Skeletal muscle tissue (tissue), 4 donors: ENCODE data around the gene ZFP36L1. TPM values are rescaled to one million over a fixed set of nuclear protein-coding genes. Genes with fewer than 3 reads are reported as not detected.

Source experiments
- H3K27ac ChIP-seq: one replicate; pipeline ENCODE4 v1.7.0; 2013; ENCODE audit warnings: mild to moderate bottlenecking, low read depth, low read length, inconsistent platforms
- H3K27me3 ChIP-seq, 3 donors: one replicate each; pipeline ENCODE4 v1.7.0; 2013; ENCODE audit warnings: low read length in 3 of 3; ENCODE audit not compliant: control insufficient read depth in 3 of 3, insufficient read depth in 3 of 3
- H3K36me3 ChIP-seq, 3 donors: one replicate each; pipeline ENCODE4 v1.7.0; 2013; ENCODE audit warnings: low read length in 3 of 3; ENCODE audit not compliant: control insufficient read depth in 3 of 3, insufficient read depth in 3 of 3
- H3K4me1 ChIP-seq, 3 donors: one replicate each; pipeline ENCODE4 v1.7.0; 2013; ENCODE audit warnings: low read length in 3 of 3, mild to moderate bottlenecking in 3 of 3; ENCODE audit not compliant: control insufficient read depth in 3 of 3, insufficient read depth in 3 of 3
- H3K4me3 ChIP-seq, 3 donors: one replicate each; pipeline ENCODE4 v1.7.0; 2013; ENCODE audit warnings: low read length in 3 of 3
- H3K9ac ChIP-seq, 3 donors: one replicate each; pipeline ENCODE4 v1.7.0; 2013; ENCODE audit warnings: low read length in 3 of 3, mild to moderate bottlenecking in 3 of 3, moderate library complexity in 2 of 3, low read depth in 1 of 3
- H3K9me3 ChIP-seq, 3 donors: one replicate each; pipeline ENCODE4 v1.7.0; 2013; ENCODE audit warnings: low read length in 3 of 3; ENCODE audit not compliant: control insufficient read depth in 3 of 3
- total RNA-seq: library from RNA; depleted of rRNA; stranded (reverse); fragments of >200 nt; gene quantifications from one replicate; pipeline ENCODE4 v1.2.3, GENCODE V29; 2014
- donor health status: Osteomylitis.

The ZFP36L1 gene
- total RNA-seq, 1 donor from 2014 or later: 27.7 TPM

- H3K27me3 ChIP-seq: no peaks in the 10 kb centered on the region
- peak overlapping the region; percentile 100 for H3K27ac ChIP-seq
- H3K4me3 ChIP-seq: no peak overlapping the region
- peaks cover 0 to 6% (median under 1%) of the 10 kb centered on the region in 3 donors for H3K36me3 ChIP-seq
- no peak overlapping the region for H3K9ac ChIP-seq
- peaks cover 0 to 3% (median 0%) of the 10 kb centered on the region in 3 donors for H3K9me3 ChIP-seq
- H3K4me1 ChIP-seq: peaks cover 5 to 13% (median 5%) of the 10 kb centered on the region in 3 donors
These were observed 4.3 kb upstream of the ZFP36L1 start for GRCh38 chr14:68797121-68797670.

GRCh38 chr14:68796418-68797101 lies 3.7 kb upstream of the ZFP36L1 start:
- no peaks in the 10 kb centered on the region for H3K27me3 ChIP-seq
- H3K9me3 ChIP-seq: peaks cover 0 to 1% (median 0%) of the 10 kb centered on the region in 3 donors
- H3K9ac ChIP-seq: peak overlapping the region; percentile 97 to 99 (median 99)
- H3K36me3 ChIP-seq: peaks cover 3 to 8% (median 6%) of the 10 kb centered on the region in 3 donors
- peak overlapping the region; percentile 100 for H3K27ac ChIP-seq
- H3K4me3 ChIP-seq: peak overlapping the region; percentile 71 to 99 (median 98)
- peaks cover 5 to 13% (median 11%) of the 10 kb centered on the region in 3 donors for H3K4me1 ChIP-seq

GRCh38 chr14:68795597-68796417 lies 2.9 kb upstream of the ZFP36L1 start:
- peaks cover 5 to 13% (median 11%) of the 10 kb centered on the region in 3 donors for H3K4me1 ChIP-seq
- H3K9ac ChIP-seq: peak overlapping the region; percentile 97 to 99 (median 99)
- H3K4me3 ChIP-seq: peak overlapping the region; percentile 71 to 99 (median 98)
- no peaks in the 10 kb centered on the region for H3K27me3 ChIP-seq
- H3K9me3 ChIP-seq: no peaks in the 10 kb centered on the region
- peak overlapping the region; percentile 100 for H3K27ac ChIP-seq
- peaks cover 3 to 14% (median 11%) of the 10 kb centered on the region in 3 donors for H3K36me3 ChIP-seq

- Histone ChIP-seq H3K36me3 (peaks cover 9 to 19% (median 18%) of the 10 kb centered on the region in 3 donors), H3K27ac (peak overlapping the region; percentile 100), H3K9me3 (no peaks in the 10 kb centered on the region), H3K27me3 (no peaks in the 10 kb centered on the region), H3K4me1 (peaks cover 5 to 18% (median 16%) of the 10 kb centered on the region in 3 donors), H3K9ac (peak overlapping the region; percentile 98 to 99 (median 99)), H3K4me3 (peak overlapping the region; percentile 83 to 99 (median 98))
These were observed 2.2 kb upstream of the ZFP36L1 start for GRCh38 chr14:68794851-68795596.

GRCh38 chr14:68794130-68794850 lies 1.4 kb upstream of the ZFP36L1 start:
- H3K9ac ChIP-seq: peak overlapping the region; percentile 98 to 99 (median 99)
- H3K9me3 ChIP-seq: no peaks in the 10 kb centered on the region
- H3K36me3 ChIP-seq: peaks cover 16 to 27% (median 26%) of the 10 kb centered on the region in 3 donors
- H3K27me3 ChIP-seq: no peaks in the 10 kb centered on the region
- peak overlapping the region; percentile 83 to 99 (median 98) for H3K4me3 ChIP-seq
- peaks cover 9 to 25% (median 23%) of the 10 kb centered on the region in 3 donors for H3K4me1 ChIP-seq
- peak overlapping the region; percentile 100 for H3K27ac ChIP-seq

GRCh38 chr14:68793734-68794129 lies 865 bp upstream of the ZFP36L1 start:
- Histone ChIP-seq H3K4me3 (peak overlapping the region; percentile 83 to 99 (median 98)), H3K9me3 (no peaks in the 10 kb centered on the region), H3K4me1 (peaks cover 10 to 29% (median 27%) of the 10 kb centered on the region in 3 donors)

GRCh38 chr14:68792678-68792978 lies 239 bp downstream of the ZFP36L1 start:
- Histone ChIP-seq H3K27me3 (no peaks in the 10 kb centered on the region), H3K27ac (peak overlapping the region; percentile 100), H3K4me1 (peaks cover 12 to 29% (median 27%) of the 10 kb centered on the region in 3 donors), H3K4me3 (peak overlapping the region; percentile 97 to 99 (median 98)), H3K36me3 (peaks cover 27 to 33% (median 31%) of the 10 kb centered on the region in 3 donors), H3K9me3 (no peaks in the 10 kb centered on the region), H3K9ac (peak overlapping the region; percentile 98 to 99 (median 99))

More at GRCh38 chr14:68793734-68794129, 865 bp upstream of the ZFP36L1 start:
- no peaks in the 10 kb centered on the region for H3K27me3 ChIP-seq
- H3K36me3 ChIP-seq: peaks cover 21 to 31% (median 30%) of the 10 kb centered on the region in 3 donors
- H3K9ac ChIP-seq: peak overlapping the region; percentile 98 to 99 (median 99)
- peak overlapping the region; percentile 100 for H3K27ac ChIP-seq

- Histone ChIP-seq H3K4me1 (peaks cover 17 to 31% (median 30%) of the 10 kb centered on the region in 3 donors), H3K27ac (peak overlapping the region; percentile 100), H3K9ac (peak overlapping the region; percentile 98 to 99 (median 99)), H3K4me3 (peak overlapping the region; percentile 97 to 99 (median 98)), H3K36me3 (peaks cover 31 to 37% (median 34%) of the 10 kb centered on the region in 3 donors), H3K27me3 (no peaks in the 10 kb centered on the region), H3K9me3 (no peaks in the 10 kb centered on the region)
These were observed 777 bp downstream of the ZFP36L1 start for GRCh38 chr14:68791902-68792677.
